Measurements from ENCODE around the gene USB1. TPM values are rescaled to one million over a fixed set of nuclear protein-coding genes. Genes with fewer than 3 reads are reported as not detected.

USB1 gene
- total RNA-seq, 1 donor from 2014 or later = 37.9 TPM

GRCh38 chr16:57994778-57995177 is 6.4 kb upstream of the USB1 start:
- H3K9me3 Mint-ChIP-seq (ENCODE audit: low read depth) = no peaks in the 10 kb centered on the region

GRCh38 chr16:57995721-57996405 is 5.3 kb upstream of the USB1 start:
- no peak for TF ChIP-seq CTCF (IDR thresholded peaks at IDR 0.05)
- DNase-seq (ENCODE audit: low spot score) = no peak
- H3K4me1 Mint-ChIP-seq (ENCODE audit: low read depth) = peaks cover 18% of the 10 kb centered on the region
- H3K27ac Mint-ChIP-seq (ENCODE audit: unreplicated experiment) = no peak overlapping the region
- no peaks in the 10 kb centered on the region for H3K9me3 Mint-ChIP-seq (ENCODE audit: low read depth)
- H3K4me3 Mint-ChIP-seq (ENCODE audit: unreplicated experiment) = no peak overlapping the region
- peaks cover 5% of the 10 kb centered on the region for H3K36me3 Mint-ChIP-seq (ENCODE audit: low read depth)
- no peaks in the 10 kb centered on the region for H3K27me3 Mint-ChIP-seq (ENCODE audit: low read depth)

More at GRCh38 chr16:57994778-57995177, 6.4 kb upstream of the USB1 start:
- peaks cover 5% of the 10 kb centered on the region for H3K36me3 Mint-ChIP-seq (ENCODE audit: low read depth)
- H3K27me3 Mint-ChIP-seq (ENCODE audit: low read depth) = no peaks in the 10 kb centered on the region
- H3K27ac Mint-ChIP-seq (ENCODE audit: unreplicated experiment) = no peak overlapping the region
- peak; percentile 65 for TF ChIP-seq CTCF (IDR thresholded peaks at IDR 0.05)
- H3K4me1 Mint-ChIP-seq (ENCODE audit: low read depth) = peaks cover 17% of the 10 kb centered on the region
- H3K4me3 Mint-ChIP-seq (ENCODE audit: unreplicated experiment) = no peak overlapping the region
- DNase-seq (ENCODE audit: low spot score) = no peak

GRCh38 chr16:57996406-57997175 is 4.6 kb upstream of the USB1 start:
- H3K4me1 Mint-ChIP-seq (ENCODE audit: low read depth) = peaks cover 22% of the 10 kb centered on the region
- no peaks in the 10 kb centered on the region for H3K27me3 Mint-ChIP-seq (ENCODE audit: low read depth)
- H3K9me3 Mint-ChIP-seq (ENCODE audit: low read depth) = no peaks in the 10 kb centered on the region
- H3K27ac Mint-ChIP-seq (ENCODE audit: unreplicated experiment) = no peak overlapping the region
- H3K4me3 Mint-ChIP-seq (ENCODE audit: unreplicated experiment) = no peak overlapping the region
- no peak for TF ChIP-seq CTCF (IDR thresholded peaks at IDR 0.05)
- no peak for DNase-seq (ENCODE audit: low spot score)
- peaks cover 5% of the 10 kb centered on the region for H3K36me3 Mint-ChIP-seq (ENCODE audit: low read depth)

- peaks cover 5% of the 10 kb centered on the region for H3K36me3 Mint-ChIP-seq (ENCODE audit: low read depth)
- no peak overlapping the region for H3K27ac Mint-ChIP-seq (ENCODE audit: unreplicated experiment)
- H3K27me3 Mint-ChIP-seq (ENCODE audit: low read depth) = no peaks in the 10 kb centered on the region
- H3K4me1 Mint-ChIP-seq (ENCODE audit: low read depth) = peaks cover 27% of the 10 kb centered on the region
- no peak overlapping the region for H3K4me3 Mint-ChIP-seq (ENCODE audit: unreplicated experiment)
- no peaks in the 10 kb centered on the region for H3K9me3 Mint-ChIP-seq (ENCODE audit: low read depth)
- peak; percentile 91 for DNase-seq (ENCODE audit: low spot score)
- TF ChIP-seq CTCF (IDR thresholded peaks at IDR 0.05) = no peak
Observed at GRCh38 chr16:57997176-57997527, 4.1 kb upstream of the USB1 start.

- peak overlapping the region; percentile 27 for H3K27ac Mint-ChIP-seq (ENCODE audit: unreplicated experiment)
- H3K36me3 Mint-ChIP-seq (ENCODE audit: low read depth) = peaks cover 7% of the 10 kb centered on the region
- DNase-seq (ENCODE audit: low spot score) = peak; percentile 90
- peaks cover 27% of the 10 kb centered on the region for H3K4me1 Mint-ChIP-seq (ENCODE audit: low read depth)
- TF ChIP-seq CTCF (IDR thresholded peaks at IDR 0.05) = no peak
- no peak overlapping the region for H3K4me3 Mint-ChIP-seq (ENCODE audit: unreplicated experiment)
- H3K27me3 Mint-ChIP-seq (ENCODE audit: low read depth) = no peaks in the 10 kb centered on the region
- no peaks in the 10 kb centered on the region for H3K9me3 Mint-ChIP-seq (ENCODE audit: low read depth)
Observed at GRCh38 chr16:57997528-57998265, 3.5 kb upstream of the USB1 start.
